Measurements from ENCODE around the gene PDZD8.

DNA sequence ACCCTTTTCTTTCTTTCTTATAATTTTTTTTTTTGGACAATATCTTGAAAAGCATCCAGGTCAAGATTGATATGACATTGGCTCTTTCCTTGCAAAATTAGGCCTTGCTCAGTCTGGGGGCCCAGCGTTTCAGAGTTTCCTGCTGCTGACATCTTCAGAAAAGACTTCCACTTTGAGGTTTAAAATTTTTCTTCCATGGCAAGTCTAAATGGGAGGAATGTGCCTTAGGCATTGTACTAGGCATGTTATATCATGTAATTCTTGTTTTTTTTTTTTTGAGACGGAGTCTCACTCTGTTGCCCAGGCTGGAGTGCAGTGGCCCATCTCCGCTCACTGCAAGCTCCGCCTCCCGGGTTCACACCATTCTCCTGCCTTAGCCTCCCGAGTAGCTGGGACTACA is 48.9 kb upstream of the PDZD8 start:
- TF ChIP-seq GLIS3 (CRISPR knock-in tag; IDR thresholded peaks at IDR 0.05) (no peak), ZFP30 (CRISPR knock-in tag; IDR thresholded peaks at IDR 0.05) (no peak), PPARA (CRISPR knock-in tag; IDR thresholded peaks at IDR 0.05; ENCODE audit: borderline replicate concordance) (no peak), ZNF70 (CRISPR knock-in tag; IDR thresholded peaks at IDR 0.05) (no peak), ZNF565 (CRISPR knock-in tag; conservative IDR thresholded peaks at IDR 0.05; ENCODE audit: low read depth) (no peak)
- TF ChIP-seq, protein P1, sequence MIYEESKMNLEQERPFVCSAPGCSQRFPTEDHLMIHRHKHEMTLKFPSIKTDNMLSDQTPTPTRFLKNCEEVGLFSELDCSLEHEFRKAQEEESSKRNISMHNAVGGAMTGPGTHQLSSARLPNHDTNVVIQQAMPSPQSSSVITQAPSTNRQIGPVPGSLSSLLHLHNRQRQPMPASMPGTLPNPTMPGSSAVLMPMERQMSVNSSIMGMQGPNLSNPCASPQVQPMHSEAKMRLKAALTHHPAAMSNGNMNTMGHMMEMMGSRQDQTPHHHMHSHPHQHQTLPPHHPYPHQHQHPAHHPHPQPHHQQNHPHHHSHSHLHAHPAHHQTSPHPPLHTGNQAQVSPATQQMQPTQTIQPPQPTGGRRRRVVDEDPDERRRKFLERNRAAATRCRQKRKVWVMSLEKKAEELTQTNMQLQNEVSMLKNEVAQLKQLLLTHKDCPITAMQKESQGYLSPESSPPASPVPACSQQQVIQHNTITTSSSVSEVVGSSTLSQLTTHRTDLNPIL (CRISPR knock-in tag; IDR thresholded peaks at IDR 0.05; ENCODE audit: low read depth) = no peak
- TF ChIP-seq, protein P2, sequence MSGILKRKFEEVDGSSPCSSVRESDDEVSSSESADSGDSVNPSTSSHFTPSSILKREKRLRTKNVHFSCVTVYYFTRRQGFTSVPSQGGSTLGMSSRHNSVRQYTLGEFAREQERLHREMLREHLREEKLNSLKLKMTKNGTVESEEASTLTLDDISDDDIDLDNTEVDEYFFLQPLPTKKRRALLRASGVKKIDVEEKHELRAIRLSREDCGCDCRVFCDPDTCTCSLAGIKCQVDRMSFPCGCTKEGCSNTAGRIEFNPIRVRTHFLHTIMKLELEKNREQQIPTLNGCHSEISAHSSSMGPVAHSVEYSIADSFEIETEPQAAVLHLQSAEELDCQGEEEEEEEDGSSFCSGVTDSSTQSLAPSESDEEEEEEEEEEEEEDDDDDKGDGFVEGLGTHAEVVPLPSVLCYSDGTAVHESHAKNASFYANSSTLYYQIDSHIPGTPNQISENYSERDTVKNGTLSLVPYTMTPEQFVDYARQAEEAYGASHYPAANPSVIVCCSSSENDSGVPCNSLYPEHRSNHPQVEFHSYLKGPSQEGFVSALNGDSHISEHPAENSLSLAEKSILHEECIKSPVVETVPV (CRISPR knock-in tag; IDR thresholded peaks at IDR 0.05) = no peak
